ENCODE results near the gene MAGI1. TPM values are rescaled to one million over a fixed set of nuclear protein-coding genes. Genes with fewer than 3 reads are reported as not detected.
"Not testable (repeated sequence)": the region's sequence is repeated elsewhere in the genome, so short reads cannot be mapped to it uniquely, and the experiment has no call there.

The MAGI1 gene
- total RNA-seq, 2 donors from 2014 or later, result 37.5 to 51.6 TPM

- 78% methylated on average over 3 of the region's 3 CpGs for WGBS
- intact Hi-C loops (cut with DNase I), result no loop called here
These were observed 141.0 kb downstream of the MAGI1 start for GRCh38 chr3:65897766-65898165.

DNA sequence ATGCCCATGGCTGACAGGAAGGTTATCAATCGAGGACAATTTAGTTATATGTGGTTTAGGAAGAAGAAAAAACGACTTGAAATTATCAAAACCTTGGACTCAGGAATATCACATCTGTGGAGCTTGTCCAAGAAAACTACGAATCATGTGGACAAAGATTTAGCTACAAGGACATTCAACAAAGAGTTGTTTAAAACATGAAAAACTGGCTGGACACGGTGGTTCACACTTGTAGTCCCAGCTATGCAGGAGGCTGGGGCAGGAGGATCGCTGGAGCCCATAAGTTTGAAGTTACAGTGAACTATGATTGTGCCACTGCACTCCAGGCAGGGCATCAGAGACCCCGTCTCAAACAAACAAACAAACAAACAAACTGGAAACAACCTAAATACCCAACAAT, 142.4 kb downstream of the MAGI1 start:
- Histone ChIP-seq H3K27ac (no peak overlapping the region), H3K36me3 (no peaks in the 10 kb centered on the region), H3K4me3 (no peak overlapping the region), H3K9me3 (no peaks in the 10 kb centered on the region), H3K27me3 (replicated peaks; ENCODE audit: insufficient read depth) (no peaks in the 10 kb centered on the region), H3K4me1 (replicated peaks) (no peaks in the 10 kb centered on the region)
- no peak for DNase-seq (ENCODE audit: low spot score)
- TF ChIP-seq, protein P1, sequence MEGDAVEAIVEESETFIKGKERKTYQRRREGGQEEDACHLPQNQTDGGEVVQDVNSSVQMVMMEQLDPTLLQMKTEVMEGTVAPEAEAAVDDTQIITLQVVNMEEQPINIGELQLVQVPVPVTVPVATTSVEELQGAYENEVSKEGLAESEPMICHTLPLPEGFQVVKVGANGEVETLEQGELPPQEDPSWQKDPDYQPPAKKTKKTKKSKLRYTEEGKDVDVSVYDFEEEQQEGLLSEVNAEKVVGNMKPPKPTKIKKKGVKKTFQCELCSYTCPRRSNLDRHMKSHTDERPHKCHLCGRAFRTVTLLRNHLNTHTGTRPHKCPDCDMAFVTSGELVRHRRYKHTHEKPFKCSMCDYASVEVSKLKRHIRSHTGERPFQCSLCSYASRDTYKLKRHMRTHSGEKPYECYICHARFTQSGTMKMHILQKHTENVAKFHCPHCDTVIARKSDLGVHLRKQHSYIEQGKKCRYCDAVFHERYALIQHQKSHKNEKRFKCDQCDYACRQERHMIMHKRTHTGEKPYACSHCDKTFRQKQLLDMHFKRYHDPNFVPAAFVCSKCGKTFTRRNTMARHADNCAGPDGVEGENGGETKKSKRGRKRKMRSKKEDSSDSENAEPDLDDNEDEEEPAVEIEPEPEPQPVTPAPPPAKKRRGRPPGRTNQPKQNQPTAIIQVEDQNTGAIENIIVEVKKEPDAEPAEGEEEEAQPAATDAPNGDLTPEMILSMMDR (IDR thresholded peaks at IDR 0.05), result no peak
- peak; percentile 20 for TF ChIP-seq POLR2AphosphoS5 (IDR thresholded peaks at IDR 0.05)
- WGBS, result 66% methylated on average over 6 of the region's 6 CpGs
- intact Hi-C loops (cut with DNase I), result no loop called here

More at GRCh38 chr3:65897766-65898165, 141.0 kb downstream of the MAGI1 start:
- no peak for DNase-seq (ENCODE audit: low spot score)
- Histone ChIP-seq H3K4me3 (no peak overlapping the region), H3K36me3 (no peaks in the 10 kb centered on the region), H3K9me3 (no peaks in the 10 kb centered on the region), H3K27me3 (replicated peaks; ENCODE audit: insufficient read depth) (no peaks in the 10 kb centered on the region), H3K27ac (no peak overlapping the region), H3K4me1 (replicated peaks) (no peaks in the 10 kb centered on the region)
- TF ChIP-seq, protein P1 (IDR thresholded peaks at IDR 0.05), result no peak
- no peak for TF ChIP-seq POLR2AphosphoS5 (IDR thresholded peaks at IDR 0.05)
- TF ChIP-seq POLR2A (IDR thresholded peaks at IDR 0.05), result no peak

- Histone ChIP-seq H3K27ac (no peak overlapping the region), H3K36me3 (no peaks in the 10 kb centered on the region), H3K4me1 (replicated peaks) (no peaks in the 10 kb centered on the region), H3K4me3 (no peak overlapping the region), H3K9me3 (no peaks in the 10 kb centered on the region), H3K27me3 (replicated peaks; ENCODE audit: insufficient read depth) (no peaks in the 10 kb centered on the region)
- intact Hi-C loops (cut with DNase I), result no loop called here
- no peak for DNase-seq (ENCODE audit: low spot score)
- TF ChIP-seq, protein P1 (IDR thresholded peaks at IDR 0.05), result no peak
- peak; percentile 52 for TF ChIP-seq POLR2AphosphoS5 (IDR thresholded peaks at IDR 0.05)
- TF ChIP-seq POLR2A (IDR thresholded peaks at IDR 0.05), result no peak
- WGBS, result 33% methylated on average over 5 of the region's 5 CpGs
These were observed 143.9 kb downstream of the MAGI1 start for GRCh38 chr3:65894679-65895453.

DNA sequence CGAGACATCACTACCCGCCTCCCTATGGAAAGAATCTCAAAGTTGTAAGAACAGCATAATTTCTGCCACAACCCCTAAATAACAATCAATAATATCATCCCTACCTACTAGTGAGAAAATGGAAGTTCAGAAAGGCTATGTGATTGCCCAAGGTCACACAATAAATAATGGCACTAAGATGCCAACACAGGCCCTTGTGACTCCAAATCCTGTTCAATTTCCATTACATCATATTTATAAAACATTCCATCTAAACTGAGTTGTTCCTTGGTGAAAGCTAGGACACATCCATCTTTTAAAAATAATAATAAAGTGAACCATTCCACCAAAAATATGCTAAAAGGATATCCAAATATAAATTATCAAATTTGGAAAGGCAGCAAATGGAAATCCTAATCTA, 144.6 kb downstream of the MAGI1 start:
- Histone ChIP-seq H3K36me3 (no peaks in the 10 kb centered on the region), H3K27ac (no peak overlapping the region), H3K4me1 (replicated peaks) (no peaks in the 10 kb centered on the region), H3K4me3 (no peak overlapping the region), H3K9me3 (no peaks in the 10 kb centered on the region), H3K27me3 (replicated peaks; ENCODE audit: insufficient read depth) (no peaks in the 10 kb centered on the region)
- intact Hi-C loops (cut with DNase I), result no loop called here
- TF ChIP-seq, protein P1 (IDR thresholded peaks at IDR 0.05), result no peak
- TF ChIP-seq POLR2A (IDR thresholded peaks at IDR 0.05) (no peak), POLR2AphosphoS5 (IDR thresholded peaks at IDR 0.05) (no peak)
- WGBS, result 78% methylated on average over 2 of the region's 2 CpGs
- DNase-seq (ENCODE audit: low spot score), result no peak

GRCh38 chr3:65893631-65894030, 145.1 kb downstream of the MAGI1 start:
- intact Hi-C loops (cut with DNase I), result no loop called here
- Histone ChIP-seq H3K27ac (no peak overlapping the region), H3K27me3 (replicated peaks; ENCODE audit: insufficient read depth) (no peaks in the 10 kb centered on the region)

GRCh38 chr3:65891477-65891876, 147.2 kb downstream of the MAGI1 start:
- H3K36me3 ChIP-seq; DNase-seq (ENCODE audit: low spot score); H3K27me3 ChIP-seq (replicated peaks; ENCODE audit: insufficient read depth); H3K4me1 ChIP-seq (replicated peaks); intact Hi-C loops (cut with DNase I); H3K9me3 ChIP-seq; H3K4me3 ChIP-seq; H3K27ac ChIP-seq: not testable (repeated sequence)
- WGBS, result 96% methylated on average over 2 of the region's 2 CpGs

More at GRCh38 chr3:65893631-65894030, 145.1 kb downstream of the MAGI1 start:
- Histone ChIP-seq H3K4me3 (no peak overlapping the region), H3K36me3 (no peaks in the 10 kb centered on the region), H3K4me1 (replicated peaks) (no peaks in the 10 kb centered on the region), H3K9me3 (no peaks in the 10 kb centered on the region)
- no peak for DNase-seq (ENCODE audit: low spot score)
- 56% methylated on average over 2 of the region's 2 CpGs for WGBS
- TF ChIP-seq, protein P1 (IDR thresholded peaks at IDR 0.05), result no peak
- no peak for TF ChIP-seq POLR2A (IDR thresholded peaks at IDR 0.05)
- no peak for TF ChIP-seq POLR2AphosphoS5 (IDR thresholded peaks at IDR 0.05)

Data from prostate gland (tissue), 2 donors.